ENCODE results near the gene GGA3. TPM values are rescaled to one million over a fixed set of nuclear protein-coding genes. Genes with fewer than 3 reads are reported as not detected.
A peak's percentile ranks its signal among the peaks of the same experiment; 100 is the strongest.
"Not testable (repeated sequence)": the region's sequence is repeated elsewhere in the genome, so short reads cannot be mapped to it uniquely, and the experiment has no call there.

GGA3 gene
- polyA plus RNA-seq, 4 donors = 32.2 to 44.3 (median 43.4) TPM

- no peak for DNase-seq (ENCODE audit: low read depth in 4 of 4, low spot score in 3 of 4)
Observed at GRCh38 chr17:75227729-75228128, 33.7 kb downstream of the GGA3 start.

- no peak for DNase-seq (ENCODE audit: low read depth in 4 of 4, low spot score in 3 of 4)
Observed at GRCh38 chr17:75225016-75225415, 36.4 kb downstream of the GGA3 start.

- no peak for DNase-seq (ENCODE audit: low read depth in 4 of 4, low spot score in 3 of 4)
Observed at GRCh38 chr17:75219815-75220214, 41.6 kb downstream of the GGA3 start.

GRCh38 chr17:75218131-75218530 is 43.3 kb downstream of the GGA3 start:
- DNase-seq (ENCODE audit: low read depth in 4 of 4, low spot score in 3 of 4) = no peak

- DNase-seq (ENCODE audit: low read depth in 4 of 4, low spot score in 3 of 4) = no peak
Observed at GRCh38 chr17:75209061-75209460, 52.3 kb downstream of the GGA3 start.

- no peak for DNase-seq (ENCODE audit: low read depth in 4 of 4, low spot score in 3 of 4)
Observed at GRCh38 chr17:75208161-75208560, 53.2 kb downstream of the GGA3 start.

GRCh38 chr17:75207760-75208159 is 53.6 kb downstream of the GGA3 start:
- DNase-seq (ENCODE audit: low read depth in 4 of 4, low spot score in 3 of 4) = no peak

GRCh38 chr17:75207050-75207407 is 54.4 kb downstream of the GGA3 start:
- DNase-seq (ENCODE audit: low read depth in 4 of 4, low spot score in 3 of 4) = not testable (repeated sequence)

- no peak for DNase-seq (ENCODE audit: low read depth in 4 of 4, low spot score in 3 of 4)
Observed at GRCh38 chr17:75205793-75206163, 55.6 kb downstream of the GGA3 start.

GRCh38 chr17:75205037-75205792 is 56.2 kb downstream of the GGA3 start, which contains the start of gene NUP85:
NUP85 (plus strand) TSS chr17:75205679; CDS start chr17:75205762, 83 bp downstream.
- DNase-seq (ENCODE audit: low read depth in 4 of 4, low spot score in 3 of 4) = peak; percentile 85 to 87 (median 87)

- DNase-seq (ENCODE audit: low read depth in 4 of 4, low spot score in 3 of 4) = no peak
Observed at GRCh38 chr17:75199886-75200618, 61.4 kb downstream of the GGA3 start.

- DNase-seq (ENCODE audit: low read depth in 4 of 4, low spot score in 3 of 4) = no peak
Observed at GRCh38 chr17:75194879-75195278, 66.5 kb downstream of the GGA3 start.

- DNase-seq (ENCODE audit: low read depth in 4 of 4, low spot score in 3 of 4) = no peak
Observed at GRCh38 chr17:75191584-75191983, 69.8 kb downstream of the GGA3 start.

GRCh38 chr17:75188614-75189013 is 72.8 kb downstream of the GGA3 start:
- DNase-seq (ENCODE audit: low read depth in 4 of 4, low spot score in 3 of 4) = no peak

Other genes starting within 250 kb of the GGA3 start
- 10 to 100 TPM; 19.1 to 29.5 (median 25.6) TPM for gene MRPL58, start 248.9 kb downstream of the GGA3 start, polyA plus RNA-seq (ENCODE audit: insufficient read length in 4 of 4)
- gene ATP5PD, start 214.6 kb downstream of the GGA3 start, polyA plus RNA-seq (ENCODE audit: insufficient read length in 4 of 4) = 100 to 1,000 TPM; 181 to 366 (median 314) TPM
- gene KCTD2, start 214.4 kb downstream of the GGA3 start, polyA plus RNA-seq (ENCODE audit: insufficient read length in 4 of 4) = 10 to 100 TPM; 27.8 to 36.6 (median 31.1) TPM
- 10 to 100 TPM; 13.4 to 43.4 (median 23.9) TPM for gene SLC16A5, start 173.7 kb downstream of the GGA3 start, polyA plus RNA-seq (ENCODE audit: insufficient read length in 4 of 4)
- 10 to 100 TPM in 3 of 4 donors, 1 to 10 TPM in 1; 7.6 to 21.2 (median 16.0) TPM for gene ARMC7, start 151.6 kb downstream of the GGA3 start, polyA plus RNA-seq (ENCODE audit: insufficient read length in 4 of 4)
- gene NT5C, start 129.9 kb downstream of the GGA3 start, polyA plus RNA-seq (ENCODE audit: insufficient read length in 4 of 4) = 10 to 100 TPM; 33.1 to 68.4 (median 48.5) TPM
- gene JPT1, start 107.1 kb downstream of the GGA3 start, polyA plus RNA-seq (ENCODE audit: insufficient read length in 4 of 4) = 100 to 1,000 TPM in 1 of 4 donors, 10 to 100 TPM in 3; 57.9 to 103 (median 92.5) TPM
- gene SUMO2, start 78.6 kb downstream of the GGA3 start, polyA plus RNA-seq (ENCODE audit: insufficient read length in 4 of 4) = 100 to 1,000 TPM; 632 to 882 (median 751) TPM
- 10 to 100 TPM; 57.1 to 75.1 (median 62.6) TPM for gene NUP85, start 55.9 kb downstream of the GGA3 start, polyA plus RNA-seq (ENCODE audit: insufficient read length in 4 of 4)
- 10 to 100 TPM; 41.4 to 77.6 (median 72.9) TPM for gene MRPS7, start 273 bp upstream of the GGA3 start, polyA plus RNA-seq (ENCODE audit: insufficient read length in 4 of 4)
- 10 to 100 TPM; 16.1 to 22.5 (median 20.4) TPM for gene MIF4GD, start 9.6 kb upstream of the GGA3 start, polyA plus RNA-seq (ENCODE audit: insufficient read length in 4 of 4)
- gene SLC25A19, start 27.8 kb upstream of the GGA3 start, polyA plus RNA-seq (ENCODE audit: insufficient read length in 4 of 4) = 1 to 10 TPM; 6.5 to 8.5 (median 8.1) TPM
- 100 to 1,000 TPM in 2 of 4 donors, 10 to 100 TPM in 2; 96.8 to 117 (median 102) TPM for gene GRB2, start 144.1 kb upstream of the GGA3 start, polyA plus RNA-seq (ENCODE audit: insufficient read length in 4 of 4)
- 100 to 1,000 TPM in 1 of 4 donors, 10 to 100 TPM in 3; 65.4 to 105 (median 88.2) TPM for gene TMEM94, start 195.0 kb upstream of the GGA3 start, polyA plus RNA-seq (ENCODE audit: insufficient read length in 4 of 4)

All from left renal pelvis (tissue), 4 donors.